ENCODE measurements around the gene HIRA.

DNA sequence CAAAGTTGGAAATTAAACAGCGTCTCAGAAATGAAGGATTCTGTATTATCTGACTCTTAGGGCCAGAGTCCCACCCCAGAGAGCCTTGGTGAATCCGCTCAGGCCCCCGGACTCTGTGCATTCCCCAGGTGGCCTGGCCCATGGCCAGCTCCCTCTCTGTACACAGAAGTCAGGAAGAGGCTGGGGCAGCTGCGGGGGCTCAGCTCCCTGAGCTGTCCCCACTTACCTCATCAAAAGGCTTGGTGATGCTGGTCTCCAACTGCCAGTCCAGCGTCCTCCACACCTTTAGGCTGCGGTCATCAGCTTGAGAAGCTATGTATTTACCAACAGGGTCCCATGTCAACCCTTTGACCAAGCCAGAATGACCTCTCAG, 35.0 kb downstream of the HIRA start:
- TF ChIP-seq, protein P1, sequence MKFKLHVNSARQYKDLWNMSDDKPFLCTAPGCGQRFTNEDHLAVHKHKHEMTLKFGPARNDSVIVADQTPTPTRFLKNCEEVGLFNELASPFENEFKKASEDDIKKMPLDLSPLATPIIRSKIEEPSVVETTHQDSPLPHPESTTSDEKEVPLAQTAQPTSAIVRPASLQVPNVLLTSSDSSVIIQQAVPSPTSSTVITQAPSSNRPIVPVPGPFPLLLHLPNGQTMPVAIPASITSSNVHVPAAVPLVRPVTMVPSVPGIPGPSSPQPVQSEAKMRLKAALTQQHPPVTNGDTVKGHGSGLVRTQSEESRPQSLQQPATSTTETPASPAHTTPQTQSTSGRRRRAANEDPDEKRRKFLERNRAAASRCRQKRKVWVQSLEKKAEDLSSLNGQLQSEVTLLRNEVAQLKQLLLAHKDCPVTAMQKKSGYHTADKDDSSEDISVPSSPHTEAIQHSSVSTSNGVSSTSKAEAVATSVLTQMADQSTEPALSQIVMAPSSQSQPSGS (IDR thresholded peaks at IDR 0.05; ENCODE audit: low read length), result no peak
- TF ChIP-seq SAP30 (IDR thresholded peaks at IDR 0.05; ENCODE audit: insufficient read depth, insufficient replicate concordance, low read length) (no peak), POU5F1 (IDR thresholded peaks at IDR 0.05; ENCODE audit: low read depth, low read length) (no peak), POLR2A (IDR thresholded peaks at IDR 0.05; ENCODE audit: control extremely low read depth in 1 of 2, low read depth in 2 of 2, low read length in 2 of 2) (no peak), KDM1A (IDR thresholded peaks at IDR 0.05; ENCODE audit: borderline replicate concordance, low read length) (no peak), EZH2 (IDR thresholded peaks at IDR 0.05; ENCODE audit: low read depth, low read length, severe bottlenecking) (no peak), SIX5 (IDR thresholded peaks at IDR 0.05; ENCODE audit: low read depth, low read length) (no peak)
- TF ChIP-seq, protein P2, sequence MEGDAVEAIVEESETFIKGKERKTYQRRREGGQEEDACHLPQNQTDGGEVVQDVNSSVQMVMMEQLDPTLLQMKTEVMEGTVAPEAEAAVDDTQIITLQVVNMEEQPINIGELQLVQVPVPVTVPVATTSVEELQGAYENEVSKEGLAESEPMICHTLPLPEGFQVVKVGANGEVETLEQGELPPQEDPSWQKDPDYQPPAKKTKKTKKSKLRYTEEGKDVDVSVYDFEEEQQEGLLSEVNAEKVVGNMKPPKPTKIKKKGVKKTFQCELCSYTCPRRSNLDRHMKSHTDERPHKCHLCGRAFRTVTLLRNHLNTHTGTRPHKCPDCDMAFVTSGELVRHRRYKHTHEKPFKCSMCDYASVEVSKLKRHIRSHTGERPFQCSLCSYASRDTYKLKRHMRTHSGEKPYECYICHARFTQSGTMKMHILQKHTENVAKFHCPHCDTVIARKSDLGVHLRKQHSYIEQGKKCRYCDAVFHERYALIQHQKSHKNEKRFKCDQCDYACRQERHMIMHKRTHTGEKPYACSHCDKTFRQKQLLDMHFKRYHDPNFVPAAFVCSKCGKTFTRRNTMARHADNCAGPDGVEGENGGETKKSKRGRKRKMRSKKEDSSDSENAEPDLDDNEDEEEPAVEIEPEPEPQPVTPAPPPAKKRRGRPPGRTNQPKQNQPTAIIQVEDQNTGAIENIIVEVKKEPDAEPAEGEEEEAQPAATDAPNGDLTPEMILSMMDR (IDR thresholded peaks at IDR 0.05; ENCODE audit: control extremely low read depth in 1 of 3, insufficient read depth in 1 of 3, low read depth in 1 of 3, low read length in 3 of 3), result no peak
